SK-N-SH treated with all-trans-retinoic acid at 6 μM for 48 hours (cell line): Measurements from ENCODE around the gene BRICD5.

ENCODE experiments used
- ARNTL ChIP-seq: fragments of 450-650 bp; formaldehyde crosslinking; IDR thresholded peaks from 2 replicates; pipeline ENCODE4 v1.5.0; 2020; ENCODE audit warnings: low read depth, mild to moderate bottlenecking, moderate library complexity, borderline replicate concordance
- BACH2 ChIP-seq: fragments of 250-450 bp; sonication (Bioruptor Pico); IDR thresholded peaks from 2 replicates; pipeline ENCODE4 v1.9.0; 2021; ENCODE audit warnings: mild to moderate bottlenecking, borderline replicate concordance
- CREB5 ChIP-seq: fragments of 250-450 bp; sonication (Bioruptor Pico); IDR thresholded peaks from 2 replicates; pipeline ENCODE4 v1.5.1; 2020; ENCODE audit warnings: low read depth, mild to moderate bottlenecking, moderate library complexity
- GLIS3 ChIP-seq: fragments of 250-450 bp; sonication (Bioruptor Pico); IDR thresholded peaks from 2 replicates; pipeline ENCODE4 v1.5.0; 2020; ENCODE audit warnings: mild to moderate bottlenecking, moderate library complexity
- OSR1 ChIP-seq: fragments of 250-450 bp; sonication (Bioruptor Pico); IDR thresholded peaks from 2 replicates; pipeline ENCODE4 v1.8.0; 2022; ENCODE audit warnings: moderate library complexity, mild to moderate bottlenecking, inconsistent platforms
- PATZ1 ChIP-seq: fragments of 250-450 bp; sonication (Bioruptor Pico); IDR thresholded peaks from 2 replicates; pipeline ENCODE4 v1.8.0; 2020; ENCODE audit warnings: mild to moderate bottlenecking, moderate library complexity, borderline replicate concordance
- POU6F1 ChIP-seq: fragments of 250-450 bp; sonication (Bioruptor Pico); IDR thresholded peaks from 2 replicates; pipeline ENCODE4 v1.8.0; 2021; ENCODE audit warnings: low read depth, mild to moderate bottlenecking, moderate library complexity, borderline replicate concordance
- RARB ChIP-seq: fragments of 250-450 bp; sonication (Bioruptor Pico); IDR thresholded peaks from 2 replicates; pipeline ENCODE4 v1.8.0; 2021; ENCODE audit warnings: mild to moderate bottlenecking, moderate library complexity
- TOX ChIP-seq: fragments of 250-450 bp; sonication (Bioruptor Pico); IDR thresholded peaks from 2 replicates; pipeline ENCODE4 v1.8.0; 2021; ENCODE audit warnings: mild to moderate bottlenecking, moderate library complexity, borderline replicate concordance
- TSHZ2 ChIP-seq: fragments of 250-450 bp; sonication (Bioruptor Pico); IDR thresholded peaks from 2 replicates; pipeline ENCODE4 v1.5.0; 2020; ENCODE audit warnings: mild to moderate bottlenecking, moderate library complexity
- ZC3H10 ChIP-seq: fragments of 250-450 bp; sonication (Bioruptor Pico); IDR thresholded peaks from 2 replicates; pipeline ENCODE4 v1.5.1; 2021; ENCODE audit warnings: mild to moderate bottlenecking, moderate library complexity
- ZFP3 ChIP-seq: fragments of 250-450 bp; sonication (Bioruptor Pico); IDR thresholded peaks from 2 replicates; pipeline ENCODE4 v1.5.0; 2020; ENCODE audit warnings: mild to moderate bottlenecking, moderate library complexity
- ZNF565 ChIP-seq: fragments of 450-650 bp; formaldehyde crosslinking; conservative IDR thresholded peaks from 2 replicates; pipeline ENCODE4 v1.5.0; 2020; ENCODE audit warnings: low read depth, mild to moderate bottlenecking, moderate library complexity

GRCh38 chr16:2177561-2177960 lies 33.1 kb downstream of the BRICD5 start:
- TF ChIP-seq PATZ1 (CRISPR knock-in tag) (no peak), BACH2 (no peak), TSHZ2 (CRISPR knock-in tag) (no peak), GLIS3 (no peak), ZFP3 (CRISPR knock-in tag) (no peak), RARB (no peak), ZC3H10 (CRISPR knock-in tag) (no peak), TOX (CRISPR knock-in tag) (no peak), POU6F1 (CRISPR knock-in tag) (no peak), ARNTL (no peak), CREB5 (CRISPR knock-in tag) (no peak), OSR1 (no peak), ZNF565 (CRISPR knock-in tag) (no peak)
